ENCODE data around the gene OPALIN.
A peak's percentile ranks its signal among the peaks of the same experiment; 100 is the strongest.

DNA sequence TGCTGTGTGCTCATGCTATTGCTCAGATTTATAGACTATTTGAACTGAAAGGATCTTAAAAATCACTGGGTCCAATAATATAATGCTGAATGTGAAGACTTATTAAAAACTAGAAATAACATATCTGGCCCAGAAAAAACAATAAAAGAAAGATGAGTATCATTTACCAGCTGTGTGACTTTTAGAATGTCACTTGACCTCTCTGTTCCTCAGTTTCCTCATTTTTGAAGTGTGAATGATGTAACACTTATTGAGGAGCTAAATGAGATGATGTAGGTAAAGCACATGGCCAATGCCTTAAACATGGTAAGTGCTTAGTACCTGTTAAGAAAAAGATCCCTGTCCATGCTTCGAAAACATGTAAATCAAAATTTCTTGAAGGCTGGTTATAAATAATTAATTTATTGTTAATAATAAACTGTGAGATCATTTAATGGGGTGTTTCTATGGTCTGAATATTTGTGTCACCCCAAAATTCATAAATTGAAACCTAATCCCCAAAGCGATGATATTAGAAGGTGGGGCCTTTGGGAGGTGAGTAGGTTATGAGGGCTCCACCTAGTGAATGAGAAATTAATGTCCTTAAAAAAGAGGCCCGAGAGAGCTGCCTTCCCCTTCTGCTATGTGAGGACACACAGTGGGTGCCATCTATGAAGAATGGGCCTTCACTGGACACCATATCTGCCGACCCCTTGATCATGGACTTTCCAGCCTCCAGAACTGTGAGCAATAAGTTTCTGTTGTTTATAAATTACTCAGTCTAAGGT is 41.6 kb downstream of the OPALIN start:
- TF ChIP-seq, protein P1, sequence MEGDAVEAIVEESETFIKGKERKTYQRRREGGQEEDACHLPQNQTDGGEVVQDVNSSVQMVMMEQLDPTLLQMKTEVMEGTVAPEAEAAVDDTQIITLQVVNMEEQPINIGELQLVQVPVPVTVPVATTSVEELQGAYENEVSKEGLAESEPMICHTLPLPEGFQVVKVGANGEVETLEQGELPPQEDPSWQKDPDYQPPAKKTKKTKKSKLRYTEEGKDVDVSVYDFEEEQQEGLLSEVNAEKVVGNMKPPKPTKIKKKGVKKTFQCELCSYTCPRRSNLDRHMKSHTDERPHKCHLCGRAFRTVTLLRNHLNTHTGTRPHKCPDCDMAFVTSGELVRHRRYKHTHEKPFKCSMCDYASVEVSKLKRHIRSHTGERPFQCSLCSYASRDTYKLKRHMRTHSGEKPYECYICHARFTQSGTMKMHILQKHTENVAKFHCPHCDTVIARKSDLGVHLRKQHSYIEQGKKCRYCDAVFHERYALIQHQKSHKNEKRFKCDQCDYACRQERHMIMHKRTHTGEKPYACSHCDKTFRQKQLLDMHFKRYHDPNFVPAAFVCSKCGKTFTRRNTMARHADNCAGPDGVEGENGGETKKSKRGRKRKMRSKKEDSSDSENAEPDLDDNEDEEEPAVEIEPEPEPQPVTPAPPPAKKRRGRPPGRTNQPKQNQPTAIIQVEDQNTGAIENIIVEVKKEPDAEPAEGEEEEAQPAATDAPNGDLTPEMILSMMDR (IDR thresholded peaks at IDR 0.05), result peak; percentile 36
- TF ChIP-seq, protein P2, sequence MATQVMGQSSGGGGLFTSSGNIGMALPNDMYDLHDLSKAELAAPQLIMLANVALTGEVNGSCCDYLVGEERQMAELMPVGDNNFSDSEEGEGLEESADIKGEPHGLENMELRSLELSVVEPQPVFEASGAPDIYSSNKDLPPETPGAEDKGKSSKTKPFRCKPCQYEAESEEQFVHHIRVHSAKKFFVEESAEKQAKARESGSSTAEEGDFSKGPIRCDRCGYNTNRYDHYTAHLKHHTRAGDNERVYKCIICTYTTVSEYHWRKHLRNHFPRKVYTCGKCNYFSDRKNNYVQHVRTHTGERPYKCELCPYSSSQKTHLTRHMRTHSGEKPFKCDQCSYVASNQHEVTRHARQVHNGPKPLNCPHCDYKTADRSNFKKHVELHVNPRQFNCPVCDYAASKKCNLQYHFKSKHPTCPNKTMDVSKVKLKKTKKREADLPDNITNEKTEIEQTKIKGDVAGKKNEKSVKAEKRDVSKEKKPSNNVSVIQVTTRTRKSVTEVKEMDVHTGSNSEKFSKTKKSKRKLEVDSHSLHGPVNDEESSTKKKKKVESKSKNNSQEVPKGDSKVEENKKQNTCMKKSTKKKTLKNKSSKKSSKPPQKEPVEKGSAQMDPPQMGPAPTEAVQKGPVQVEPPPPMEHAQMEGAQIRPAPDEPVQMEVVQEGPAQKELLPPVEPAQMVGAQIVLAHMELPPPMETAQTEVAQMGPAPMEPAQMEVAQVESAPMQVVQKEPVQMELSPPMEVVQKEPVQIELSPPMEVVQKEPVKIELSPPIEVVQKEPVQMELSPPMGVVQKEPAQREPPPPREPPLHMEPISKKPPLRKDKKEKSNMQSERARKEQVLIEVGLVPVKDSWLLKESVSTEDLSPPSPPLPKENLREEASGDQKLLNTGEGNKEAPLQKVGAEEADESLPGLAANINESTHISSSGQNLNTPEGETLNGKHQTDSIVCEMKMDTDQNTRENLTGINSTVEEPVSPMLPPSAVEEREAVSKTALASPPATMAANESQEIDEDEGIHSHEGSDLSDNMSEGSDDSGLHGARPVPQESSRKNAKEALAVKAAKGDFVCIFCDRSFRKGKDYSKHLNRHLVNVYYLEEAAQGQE (IDR thresholded peaks at IDR 0.05; ENCODE audit: insufficient read depth in 1 of 2, low read depth in 2 of 2, low read length in 1 of 2), result no peak
- no peak for TF ChIP-seq POLR2AphosphoS5 (IDR thresholded peaks at IDR 0.05; ENCODE audit: low read depth, low read length)
- no peak for TF ChIP-seq SIN3A (IDR thresholded peaks at IDR 0.05; ENCODE audit: borderline replicate concordance, insufficient read depth, low read depth, low read length)
- no peak for TF ChIP-seq TCF7L2 (IDR thresholded peaks at IDR 0.05; ENCODE audit: low read depth, low read length)

All from Panc1 (cell line).